ENCODE results near the gene CRB3.

- TF ChIP-seq CTCF (IDR thresholded peaks at IDR 0.05; ENCODE audit: insufficient read depth, low read length): no peak
- no peak for TF ChIP-seq REST (IDR thresholded peaks at IDR 0.05; ENCODE audit: insufficient replicate concordance, low read depth)
- no peak for TF ChIP-seq POLR2AphosphoS5 (IDR thresholded peaks at IDR 0.05; ENCODE audit: low read depth)
- TF ChIP-seq GABPA (IDR thresholded peaks at IDR 0.05; ENCODE audit: low read depth): no peak
These were observed 12.3 kb downstream of the CRB3 start for GRCh38 chr19:6476155-6476895.

Measured in HL-60 (cell line).